GM19351 (cell line): ENCODE data around the gene FBLIM1.

ENCODE experiments used
- ATAC-seq: cut with Tn5 transposase; IDR thresholded peaks from one replicate; pipeline ENCODE4 v1.9.1; 2021; ENCODE audit warnings: mild to moderate bottlenecking, moderate library complexity; ENCODE audit not compliant: unreplicated experiment

Gene FBLIM1

GRCh38 chr1:15730423-15730822, 28.2 kb upstream of the FBLIM1 start:
- no peak for ATAC-seq

GRCh38 chr1:15730936-15731335, 27.7 kb upstream of the FBLIM1 start:
- no peak for ATAC-seq

- ATAC-seq = no peak
Observed at GRCh38 chr1:15731735-15732685, 26.6 kb upstream of the FBLIM1 start.

GRCh38 chr1:15732686-15733081, 25.9 kb upstream of the FBLIM1 start:
- ATAC-seq = no peak

GRCh38 chr1:15733218-15733725, 25.3 kb upstream of the FBLIM1 start:
- ATAC-seq = no peak

GRCh38 chr1:15733726-15734226, 24.8 kb upstream of the FBLIM1 start:
- no peak for ATAC-seq

GRCh38 chr1:15734296-15734695, 24.3 kb upstream of the FBLIM1 start:
- ATAC-seq = no peak

GRCh38 chr1:15734901-15735300, 23.7 kb upstream of the FBLIM1 start:
- ATAC-seq = no peak

GRCh38 chr1:15735304-15736037, 23.1 kb upstream of the FBLIM1 start:
- no peak for ATAC-seq

GRCh38 chr1:15736038-15736891, 22.3 kb upstream of the FBLIM1 start, which contains the start of gene SLC25A34:
TSS of gene SLC25A34 (plus strand) at chr1:15736258. CDS start at chr1:15736486, 228 bp downstream.
- no peak for ATAC-seq

GRCh38 chr1:15736892-15737261, 21.7 kb upstream of the FBLIM1 start:
- ATAC-seq = no peak

GRCh38 chr1:15737324-15738319, 21.0 kb upstream of the FBLIM1 start:
- no peak for ATAC-seq

- ATAC-seq = no peak
Observed at GRCh38 chr1:15738416-15739113, 20.0 kb upstream of the FBLIM1 start.

GRCh38 chr1:15739259-15739658, 19.3 kb upstream of the FBLIM1 start:
- no peak for ATAC-seq

GRCh38 chr1:15739745-15740144, 18.9 kb upstream of the FBLIM1 start:
- ATAC-seq = no peak

GRCh38 chr1:15740924-15741850, 17.4 kb upstream of the FBLIM1 start:
- peak; percentile 53 for ATAC-seq

GRCh38 chr1:15742339-15742801, 16.2 kb upstream of the FBLIM1 start, which contains the start of gene TMEM82:
TSS of gene TMEM82 (plus strand) at chr1:15742499. CDS start at chr1:15742560, 61 bp downstream.
- ATAC-seq = no peak
